ENCODE measurements around the gene ADARB1. TPM values are rescaled to one million over a fixed set of nuclear protein-coding genes. Genes with fewer than 3 reads are reported as not detected.

Gene ADARB1
- total RNA-seq, 1 donor from 2014 or later: 15.9 TPM

- DNase-seq (ENCODE audit: low read depth in 2 of 2): peak in 1 of 2 donors; percentile 61
Observed at GRCh38 chr21:45093035-45093532, 18.7 kb downstream of the ADARB1 start.

- DNase-seq (ENCODE audit: low read depth in 2 of 2): peak in 1 of 2 donors; percentile 78
Observed at GRCh38 chr21:45094412-45094811, 20.0 kb downstream of the ADARB1 start.

DNA sequence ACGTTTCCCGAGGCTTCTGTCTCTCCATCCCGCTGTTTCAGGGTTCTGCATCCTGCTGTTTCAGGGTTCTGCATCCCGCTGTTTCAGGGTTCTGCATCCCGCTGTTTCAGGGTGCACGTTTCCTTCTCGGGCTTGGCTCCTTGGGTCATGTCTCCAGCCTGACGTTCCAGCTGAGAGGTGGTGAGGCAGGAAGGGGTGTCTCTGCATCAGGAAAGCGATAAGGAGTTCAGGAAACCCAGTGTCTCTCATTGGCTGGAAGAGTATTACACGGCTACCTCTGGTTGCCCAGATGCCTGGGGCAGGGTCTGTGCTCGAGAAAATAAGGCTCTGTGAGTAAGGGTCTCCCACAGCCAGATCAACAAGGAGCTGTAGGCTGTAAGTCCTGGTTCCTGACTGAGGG, 21.1 kb downstream of the ADARB1 start:
- DNase-seq (ENCODE audit: low read depth in 2 of 2): no peak

- no peak for DNase-seq (ENCODE audit: low read depth in 2 of 2)
Observed at GRCh38 chr21:45096217-45096616, 21.8 kb downstream of the ADARB1 start.

DNA sequence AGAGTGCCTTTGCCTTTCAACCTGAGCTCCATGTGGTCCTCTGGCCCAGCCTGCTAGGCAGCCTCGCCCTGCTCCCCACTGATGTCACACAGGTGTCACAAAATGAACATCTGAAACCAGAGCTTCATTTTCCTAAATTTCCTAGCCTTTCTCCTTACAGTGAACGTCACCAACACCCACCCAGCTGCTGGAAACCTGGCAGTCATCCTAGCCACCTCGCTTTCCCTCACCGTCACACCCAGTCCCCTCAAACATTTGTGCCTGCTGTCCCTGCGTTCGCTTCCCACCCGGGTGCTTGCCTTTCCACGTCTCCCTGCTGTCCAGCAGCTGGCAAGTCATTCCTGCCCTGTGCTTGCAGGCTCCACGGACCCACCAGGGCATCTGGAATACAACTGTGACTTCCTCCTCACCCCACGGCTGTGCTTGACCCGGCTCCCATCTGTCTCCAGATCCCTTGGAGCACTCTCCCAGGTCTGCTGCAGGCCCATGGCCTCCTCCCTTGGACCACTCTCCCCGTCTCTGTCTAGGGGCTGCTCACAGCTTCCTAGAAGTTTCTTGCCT, 23.5 kb downstream of the ADARB1 start:
- DNase-seq (ENCODE audit: low read depth in 2 of 2): no peak

- peak in 1 of 2 donors; percentile 60 for DNase-seq (ENCODE audit: low read depth in 2 of 2)
Observed at GRCh38 chr21:45098867-45099266, 24.5 kb downstream of the ADARB1 start.

GRCh38 chr21:45099571-45099970, 25.2 kb downstream of the ADARB1 start:
- DNase-seq (ENCODE audit: low read depth in 2 of 2): no peak

DNA sequence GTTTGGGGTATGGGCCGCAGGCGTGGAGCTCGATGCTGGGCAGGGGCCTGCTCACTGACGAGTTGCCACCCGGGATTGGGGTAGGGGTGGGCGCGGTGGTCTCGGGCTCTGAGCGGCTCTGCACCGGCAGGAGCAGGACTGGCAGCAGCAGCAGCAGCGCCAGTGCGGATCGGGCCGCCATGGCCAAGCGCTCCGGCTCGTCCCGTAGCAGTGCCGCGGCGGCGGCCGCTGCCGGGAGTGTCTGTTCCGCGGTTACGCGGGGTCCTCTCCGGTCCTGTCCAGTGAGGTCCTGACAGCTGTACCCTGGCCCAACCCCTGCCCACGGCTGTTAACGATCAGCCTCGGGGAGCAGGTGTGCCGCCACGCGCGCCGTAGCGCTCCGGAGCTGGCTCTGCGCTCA, 26.5 kb downstream of the ADARB1 start:
- no peak for DNase-seq (ENCODE audit: low read depth in 2 of 2)

DNA sequence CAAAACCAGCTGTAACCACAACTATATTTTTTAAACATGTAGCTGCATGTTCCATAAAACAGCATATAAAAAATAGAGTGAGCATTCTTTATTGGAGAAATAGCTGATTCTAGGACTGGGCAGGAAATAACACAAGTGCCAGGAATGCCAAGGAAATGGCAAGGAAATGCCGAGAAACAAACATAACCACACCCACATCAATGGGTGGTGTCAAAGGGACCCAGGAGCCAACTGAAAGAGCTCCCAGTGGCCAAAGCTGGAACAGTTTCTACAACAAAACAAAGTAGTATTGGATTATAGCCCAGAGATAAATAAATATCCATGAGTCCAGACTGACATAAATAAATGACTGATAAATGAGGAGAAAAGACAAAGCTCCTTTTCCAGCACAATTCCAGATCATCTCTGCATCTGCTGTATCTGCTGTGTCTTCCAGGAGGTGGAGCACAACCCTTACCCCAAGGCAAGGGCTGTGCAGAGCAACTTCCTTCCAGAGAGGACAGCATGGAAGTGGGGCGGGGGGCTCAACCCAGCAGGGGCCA, 28.1 kb downstream of the ADARB1 start:
- DNase-seq (ENCODE audit: low read depth in 2 of 2): peak in 1 of 2 donors; percentile 49

- DNase-seq (ENCODE audit: low read depth in 2 of 2): no peak
Observed at GRCh38 chr21:45103971-45104520, 29.7 kb downstream of the ADARB1 start.

DNA sequence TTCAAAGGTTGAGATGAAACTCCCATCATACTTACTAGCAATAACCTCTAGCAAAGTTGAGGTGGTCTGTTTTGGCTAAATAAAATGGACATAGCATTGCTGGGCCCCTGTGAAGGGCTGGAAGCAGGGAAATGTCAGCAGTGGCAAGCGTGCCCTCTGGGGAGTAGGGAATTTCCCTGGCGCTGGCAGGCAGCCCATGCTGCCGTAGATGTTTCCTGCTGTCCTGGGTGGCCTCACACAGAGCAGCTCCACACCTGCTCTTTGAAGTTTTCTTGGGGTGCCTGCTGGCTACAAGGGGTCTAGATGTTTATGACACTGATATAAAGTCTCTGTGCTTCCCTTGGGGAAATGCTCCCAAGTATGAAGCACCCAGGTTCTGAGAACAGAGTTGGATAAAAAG, 30.2 kb downstream of the ADARB1 start:
- peak in 1 of 2 donors; percentile 64 for DNase-seq (ENCODE audit: low read depth in 2 of 2)

GRCh38 chr21:45105906-45106485, 31.6 kb downstream of the ADARB1 start:
- no peak for DNase-seq (ENCODE audit: low read depth in 2 of 2)

DNA sequence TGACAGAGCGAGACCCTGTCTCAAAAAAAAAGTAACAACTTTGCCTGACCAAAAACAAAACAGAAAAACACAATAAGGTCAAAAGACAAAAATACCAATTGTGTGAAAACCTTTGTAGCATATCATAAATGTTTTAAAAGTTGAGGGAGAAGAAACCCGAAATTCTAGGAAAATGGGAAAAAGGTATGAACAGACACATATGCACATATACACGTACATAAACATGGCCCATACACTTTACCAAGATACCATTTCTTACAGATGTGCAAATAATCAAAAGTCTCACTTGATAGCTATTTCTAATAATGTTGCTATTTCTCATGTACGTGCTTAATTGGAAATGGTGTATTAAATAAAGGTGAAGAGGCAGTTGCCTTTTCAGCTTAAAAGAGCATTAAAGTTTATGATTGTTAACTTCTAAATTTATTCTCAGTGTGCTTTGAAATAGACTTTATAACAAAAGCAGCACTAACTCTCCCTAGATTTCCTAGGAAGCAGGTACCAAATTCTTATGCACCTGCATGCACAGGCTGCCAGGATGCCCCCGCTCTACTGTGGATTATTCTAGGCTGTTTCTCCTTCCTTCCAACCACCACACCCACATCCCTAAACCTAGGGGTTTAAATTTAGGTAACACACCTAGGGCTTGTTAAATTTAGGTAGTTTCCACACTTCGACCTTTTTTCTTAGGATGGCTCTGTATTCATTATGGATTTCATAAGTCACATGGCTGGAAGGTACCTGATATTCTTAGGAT, 33.8 kb downstream of the ADARB1 start:
- no peak for DNase-seq (ENCODE audit: low read depth in 2 of 2)

DNA sequence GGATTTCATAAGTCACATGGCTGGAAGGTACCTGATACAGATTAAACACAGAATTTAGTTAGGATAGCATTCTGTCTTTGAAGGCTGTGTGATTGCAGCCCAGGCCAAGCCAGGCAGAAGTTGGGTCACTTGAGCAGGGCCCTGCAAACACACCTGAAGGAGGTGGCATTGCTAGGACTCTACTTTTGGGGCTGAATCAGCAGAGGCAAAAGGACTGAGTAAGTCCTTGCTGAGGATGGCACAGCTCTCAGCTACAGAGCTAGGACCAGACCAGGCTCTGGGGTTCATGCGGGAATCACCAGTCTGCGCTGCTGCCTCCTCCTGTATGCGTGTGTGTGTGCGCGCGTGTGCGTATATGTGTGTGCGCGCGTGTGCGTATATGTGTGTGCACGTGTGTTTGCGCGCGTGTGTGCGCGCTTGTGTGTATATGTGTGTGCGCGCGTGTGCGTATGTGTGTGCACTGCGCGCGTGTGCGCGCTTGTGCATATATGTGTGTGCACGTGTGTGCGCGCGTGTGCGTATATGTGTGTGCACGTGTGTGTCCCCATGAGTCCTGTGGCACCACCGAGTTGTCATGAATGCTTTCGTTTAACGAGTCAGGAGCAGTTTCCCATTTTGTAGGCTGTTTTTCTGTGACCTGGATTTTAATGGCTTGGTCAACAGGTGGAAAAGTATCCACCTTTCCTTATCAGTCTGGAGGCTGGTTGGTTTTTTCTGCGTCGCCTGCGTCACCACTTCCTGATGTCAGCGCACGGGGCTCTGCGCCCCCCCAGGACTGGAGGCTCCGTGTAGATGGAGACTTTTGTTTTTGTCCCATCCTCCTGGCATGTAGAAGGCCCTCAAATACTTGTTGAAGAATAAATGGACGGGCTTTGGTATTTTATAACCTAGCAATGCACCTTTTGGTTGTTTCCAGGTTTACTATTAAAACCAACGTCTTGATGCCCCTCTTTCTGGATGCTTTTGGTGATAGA, 34.7 kb downstream of the ADARB1 start:
- no peak for DNase-seq (ENCODE audit: low read depth in 2 of 2)

GRCh38 chr21:45109831-45110492, 35.6 kb downstream of the ADARB1 start:
- peak in 1 of 2 donors; percentile 39 for DNase-seq (ENCODE audit: low read depth in 2 of 2)

DNA sequence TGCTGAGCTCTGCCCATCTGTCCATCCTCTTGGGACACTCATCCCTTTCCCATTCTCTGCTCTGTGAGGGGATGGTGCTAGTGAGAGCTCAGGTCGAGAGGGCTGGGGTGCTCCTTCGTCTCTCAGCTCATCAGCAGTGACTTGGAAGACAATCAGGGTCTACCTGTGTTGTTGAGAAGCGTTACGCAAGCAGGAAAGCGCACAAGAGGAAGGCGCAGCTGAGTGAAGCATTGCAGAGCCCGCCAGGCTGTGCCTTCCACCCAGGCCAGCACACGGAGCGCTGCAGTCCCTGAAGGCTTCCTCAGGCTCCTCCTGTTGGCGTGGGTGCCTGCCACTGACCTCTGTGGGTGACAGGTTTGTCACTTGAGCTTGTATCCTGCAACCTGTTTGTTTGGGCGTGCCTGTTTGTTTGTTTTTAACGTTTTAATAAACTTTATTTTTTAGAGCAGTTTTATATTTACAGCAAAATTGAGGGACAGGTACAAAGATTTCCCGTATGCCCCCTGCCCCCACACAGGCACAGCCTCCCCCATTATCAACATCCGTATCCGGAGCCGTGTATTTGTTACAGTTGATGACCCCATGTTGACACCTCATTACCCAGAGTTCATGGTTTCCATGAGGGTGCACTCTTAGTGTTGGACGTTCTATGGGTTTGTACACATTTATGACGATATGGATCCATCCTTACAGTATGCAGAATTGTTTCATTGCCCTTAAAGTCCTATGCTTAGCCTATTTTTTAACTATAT, 36.7 kb downstream of the ADARB1 start:
- no peak for DNase-seq (ENCODE audit: low read depth in 2 of 2)

DNA sequence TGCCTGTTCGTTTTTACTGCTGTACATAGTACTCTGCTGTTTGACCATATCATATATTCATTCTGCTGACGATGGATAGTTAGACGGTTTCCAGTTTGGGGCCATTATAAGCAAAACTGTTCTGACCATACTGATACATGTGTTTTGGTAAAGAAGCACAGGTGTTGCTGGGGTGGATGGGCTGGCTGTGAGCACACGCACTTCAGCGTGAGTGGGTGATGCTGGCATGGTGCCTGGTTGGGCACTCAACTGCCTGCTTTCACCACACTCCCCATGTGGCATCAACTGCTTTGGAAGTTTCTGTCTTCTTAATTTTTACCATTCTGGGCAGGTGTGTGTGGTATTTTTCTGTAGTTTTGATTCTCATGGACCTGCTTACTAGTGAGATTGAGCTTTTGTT, 37.3 kb downstream of the ADARB1 start:
- DNase-seq (ENCODE audit: low read depth in 2 of 2): no peak

- no peak for DNase-seq (ENCODE audit: low read depth in 2 of 2)
Observed at GRCh38 chr21:45112371-45112770, 38.0 kb downstream of the ADARB1 start.

- no peak for DNase-seq (ENCODE audit: low read depth in 2 of 2)
Observed at GRCh38 chr21:45113543-45113942, 39.2 kb downstream of the ADARB1 start.

DNA sequence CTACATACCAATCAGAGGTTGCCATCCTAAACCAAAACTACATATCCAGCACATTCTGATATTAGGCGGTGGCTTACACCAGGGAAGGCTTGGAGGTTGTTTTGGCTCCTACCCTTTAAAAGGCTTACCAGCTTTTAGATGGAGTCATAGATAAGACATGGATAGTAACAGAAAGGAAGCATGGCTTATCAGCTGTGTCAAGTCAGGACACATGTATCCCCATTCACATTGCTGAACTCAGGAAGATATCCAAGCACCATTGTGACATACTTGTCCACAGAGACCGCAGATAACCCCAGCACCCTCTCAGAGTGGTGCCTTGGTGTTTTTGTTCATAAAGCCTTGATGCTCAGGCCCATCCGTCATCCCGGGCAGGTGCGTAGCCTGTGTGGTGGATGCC, 39.7 kb downstream of the ADARB1 start:
- no peak for DNase-seq (ENCODE audit: low read depth in 2 of 2)

All from dermis microvascular lymphatic vessel endothelial cell (primary cell).